IPS-20b (cell line): Measurements from ENCODE around the gene C19orf44.

Source experiments
- H3K27ac ChIP-seq: one replicate; pipeline ENCODE4 v1.5.1; 2013; ENCODE audit warnings: low read length
- H3K27me3 ChIP-seq: 2 replicates; pipeline ENCODE4 v1.6.1; 2013; ENCODE audit warnings: mild to moderate bottlenecking, low read length, inconsistent platforms; ENCODE audit not compliant: insufficient read depth
- H3K36me3 ChIP-seq: 2 replicates; pipeline ENCODE4 v1.6.1; 2013; ENCODE audit warnings: low read depth, mild to moderate bottlenecking, inconsistent platforms, low read length, moderate library complexity; ENCODE audit not compliant: insufficient read depth
- H3K4me1 ChIP-seq: 2 replicates; pipeline ENCODE4 v1.6.1; 2013; ENCODE audit warnings: mild to moderate bottlenecking, control low read depth, inconsistent platforms, low read length, moderate library complexity; ENCODE audit not compliant: insufficient read depth
- H3K4me3 ChIP-seq: 2 replicates; pipeline ENCODE4 v1.5.1; 2013; ENCODE audit warnings: mild to moderate bottlenecking, low read length, inconsistent platforms
- H3K9ac ChIP-seq: 2 replicates; pipeline ENCODE4 v1.6.1; 2013; ENCODE audit warnings: low read depth, mild to moderate bottlenecking, inconsistent platforms, low read length, moderate library complexity
- H3K9me3 ChIP-seq: 2 replicates; pipeline ENCODE4 v1.6.1; 2013; ENCODE audit warnings: mild to moderate bottlenecking, low read depth, low read length, inconsistent platforms; ENCODE audit not compliant: insufficient read depth

Gene C19orf44

GRCh38 chr19:16520074-16520973 is 24.1 kb downstream of the C19orf44 start:
- no peak overlapping the region for H3K9ac ChIP-seq
- H3K4me3 ChIP-seq: no peak overlapping the region
- no peaks in the 10 kb centered on the region for H3K4me1 ChIP-seq
- H3K9me3 ChIP-seq: no peaks in the 10 kb centered on the region
- no peak overlapping the region for H3K27ac ChIP-seq
- peaks cover 89% of the 10 kb centered on the region for H3K36me3 ChIP-seq
- H3K27me3 ChIP-seq: no peaks in the 10 kb centered on the region

- H3K4me3 ChIP-seq: no peak overlapping the region
- no peaks in the 10 kb centered on the region for H3K4me1 ChIP-seq
- peaks cover 94% of the 10 kb centered on the region for H3K36me3 ChIP-seq
- no peak overlapping the region for H3K9ac ChIP-seq
- no peak overlapping the region for H3K27ac ChIP-seq
- no peaks in the 10 kb centered on the region for H3K9me3 ChIP-seq
- H3K27me3 ChIP-seq: no peaks in the 10 kb centered on the region
These were observed 24.9 kb downstream of the C19orf44 start for GRCh38 chr19:16520986-16521624.

- no peaks in the 10 kb centered on the region for H3K9me3 ChIP-seq
- H3K4me1 ChIP-seq: no peaks in the 10 kb centered on the region
- peaks cover 94% of the 10 kb centered on the region for H3K36me3 ChIP-seq
- no peak overlapping the region for H3K4me3 ChIP-seq
- H3K27ac ChIP-seq: no peak overlapping the region
- H3K27me3 ChIP-seq: no peaks in the 10 kb centered on the region
- no peak overlapping the region for H3K9ac ChIP-seq
These were observed 25.6 kb downstream of the C19orf44 start for GRCh38 chr19:16521715-16522289.

- Histone ChIP-seq H3K4me1 (no peaks in the 10 kb centered on the region), H3K9me3 (no peaks in the 10 kb centered on the region), H3K36me3 (peaks cover 95% of the 10 kb centered on the region), H3K27me3 (no peaks in the 10 kb centered on the region), H3K4me3 (no peak overlapping the region), H3K9ac (no peak overlapping the region), H3K27ac (no peak overlapping the region)
These were observed 26.6 kb downstream of the C19orf44 start for GRCh38 chr19:16522559-16523377.

GRCh38 chr19:16524991-16525734 is 29.0 kb downstream of the C19orf44 start:
- Histone ChIP-seq H3K4me1 (no peaks in the 10 kb centered on the region), H3K27ac (no peak overlapping the region), H3K27me3 (no peaks in the 10 kb centered on the region), H3K9ac (no peak overlapping the region), H3K4me3 (no peak overlapping the region), H3K9me3 (no peaks in the 10 kb centered on the region), H3K36me3 (peaks cover 95% of the 10 kb centered on the region)

- Histone ChIP-seq H3K9ac (no peak overlapping the region), H3K27ac (no peak overlapping the region), H3K4me3 (no peak overlapping the region), H3K27me3 (no peaks in the 10 kb centered on the region), H3K9me3 (no peaks in the 10 kb centered on the region), H3K36me3 (peaks cover 95% of the 10 kb centered on the region), H3K4me1 (no peaks in the 10 kb centered on the region)
These were observed 29.7 kb downstream of the C19orf44 start for GRCh38 chr19:16525751-16526481.

GRCh38 chr19:16527334-16527935 is 31.2 kb downstream of the C19orf44 start:
- Histone ChIP-seq H3K36me3 (peaks cover 97% of the 10 kb centered on the region), H3K27ac (no peak overlapping the region), H3K4me1 (no peaks in the 10 kb centered on the region), H3K9ac (no peak overlapping the region), H3K27me3 (no peaks in the 10 kb centered on the region), H3K4me3 (no peak overlapping the region), H3K9me3 (no peaks in the 10 kb centered on the region)

GRCh38 chr19:16527971-16528521 is 31.9 kb downstream of the C19orf44 start:
- no peaks in the 10 kb centered on the region for H3K27me3 ChIP-seq

GRCh38 chr19:16529466-16530144 is 33.4 kb downstream of the C19orf44 start:
- H3K4me1 ChIP-seq: no peaks in the 10 kb centered on the region
- H3K4me3 ChIP-seq: no peak overlapping the region
- H3K27ac ChIP-seq: no peak overlapping the region
- H3K36me3 ChIP-seq: peaks cover 98% of the 10 kb centered on the region
- no peak overlapping the region for H3K9ac ChIP-seq
- no peaks in the 10 kb centered on the region for H3K9me3 ChIP-seq
- no peaks in the 10 kb centered on the region for H3K27me3 ChIP-seq

More at GRCh38 chr19:16527971-16528521, 31.9 kb downstream of the C19orf44 start:
- Histone ChIP-seq H3K9ac (no peak overlapping the region), H3K4me3 (no peak overlapping the region), H3K36me3 (peaks cover 97% of the 10 kb centered on the region), H3K4me1 (no peaks in the 10 kb centered on the region), H3K27ac (no peak overlapping the region), H3K9me3 (no peaks in the 10 kb centered on the region)
